Stimulated activated CD4-positive, alpha-beta T cell treated with anti-CD3 and anti-CD28 coated beads, TNF-alpha, amount 100 ng/mL, for 48 hours (primary cell): Measurements from ENCODE around the gene NXN.
A peak's percentile ranks its signal among the peaks of the same experiment; 100 is the strongest.
"Not testable (repeated sequence)": the region's sequence is repeated elsewhere in the genome, so short reads cannot be mapped to it uniquely, and the experiment has no call there.

Experiments used
- DNase-seq, 3 donors: peaks; one replicate each; pipeline ENCODE4 v3.0.0-alpha.2; 2020; ENCODE audit warnings: low read depth in 3 of 3

Gene NXN

DNA sequence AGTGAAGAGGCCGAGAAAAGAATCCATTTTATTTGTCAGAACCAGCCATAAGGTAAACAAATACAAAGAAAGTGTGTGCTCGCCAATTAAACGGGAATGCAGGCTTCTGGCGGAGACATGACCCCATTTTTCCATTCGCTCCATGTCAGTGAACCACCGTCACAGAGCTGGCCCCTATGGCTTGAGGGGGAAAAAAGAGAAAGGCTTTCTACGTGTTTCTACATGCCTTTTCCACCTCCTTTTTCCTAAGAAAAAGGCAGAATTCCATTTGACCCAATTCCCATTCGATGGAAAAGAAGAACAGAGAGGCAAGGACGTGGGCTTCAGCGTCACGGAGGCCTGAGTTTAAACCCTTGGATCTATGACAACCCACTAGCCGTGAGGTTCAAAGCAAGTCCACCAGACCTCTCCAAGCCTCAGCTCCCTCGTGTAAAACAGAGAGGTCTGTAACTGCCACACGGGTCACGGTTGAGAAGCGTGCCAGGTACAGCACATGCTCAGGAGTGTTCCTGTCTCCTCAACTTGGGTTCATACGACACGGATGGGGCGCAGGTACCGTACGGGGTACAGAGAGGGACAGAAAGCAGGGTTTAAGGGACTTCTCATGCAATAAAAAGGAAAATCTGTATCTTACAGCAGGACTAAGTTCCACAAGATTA lies 91.9 kb downstream of the NXN start:
- no peak for DNase-seq

- no peak for DNase-seq
Observed at GRCh38 chr17:885971-886571, 93.5 kb downstream of the NXN start.

DNA sequence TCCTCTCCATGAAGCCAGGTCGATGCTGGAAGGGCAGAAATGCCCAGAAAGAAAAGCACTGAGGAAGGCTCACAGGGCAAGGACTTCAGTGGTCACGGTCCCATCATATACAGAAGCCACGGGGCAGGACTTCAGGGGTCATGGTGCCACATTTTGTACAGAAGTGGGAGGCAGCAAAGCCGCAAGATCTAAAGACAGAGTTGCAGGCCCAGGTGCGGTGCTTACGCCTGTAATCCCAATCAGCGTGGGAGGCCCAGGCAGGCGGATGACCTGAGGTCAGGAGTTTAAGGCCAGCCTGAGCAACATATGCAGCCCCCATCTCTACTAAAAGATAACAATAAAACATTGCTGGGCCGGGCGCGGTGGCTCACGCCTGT lies 96.0 kb downstream of the NXN start:
- DNase-seq: no peak

DNA sequence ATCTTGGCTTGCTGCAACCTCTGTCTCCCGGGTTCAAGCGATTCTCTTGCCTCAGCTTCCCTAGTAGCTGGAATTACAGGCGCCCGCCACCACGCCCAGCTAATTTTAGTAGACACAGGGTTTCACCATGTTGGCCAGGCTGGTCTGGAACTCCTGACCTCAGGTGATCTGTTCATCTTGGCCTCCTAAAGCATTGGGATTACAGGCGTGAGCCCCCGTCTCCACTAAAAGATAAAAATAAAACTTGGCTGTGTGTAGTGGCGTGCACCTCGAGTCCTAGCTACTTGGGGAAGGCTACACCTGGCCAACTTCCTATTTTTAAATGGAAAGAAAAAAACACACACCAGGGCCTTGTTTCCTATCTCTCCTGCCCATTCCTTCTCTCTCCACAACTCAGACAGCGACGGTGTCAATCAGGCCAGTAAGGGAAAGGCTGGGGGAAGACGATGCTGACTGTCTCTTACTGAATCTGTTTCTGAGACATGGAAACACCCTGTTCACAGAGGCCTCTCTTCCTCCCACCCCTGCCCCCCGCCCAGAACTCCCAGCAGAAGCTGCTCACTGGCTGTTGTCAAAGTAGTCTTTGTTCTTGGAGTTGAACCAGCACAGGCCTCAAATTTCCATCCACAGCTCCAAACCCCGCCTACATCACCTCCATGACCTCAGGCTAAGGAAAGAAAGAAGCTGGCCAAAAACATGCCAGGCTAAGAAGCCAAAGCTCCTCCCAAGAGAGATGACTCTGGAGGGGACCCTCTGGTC lies 96.6 kb downstream of the NXN start:
- no peak for DNase-seq

GRCh38 chr17:881778-882177 lies 97.8 kb downstream of the NXN start:
- no peak for DNase-seq

DNA sequence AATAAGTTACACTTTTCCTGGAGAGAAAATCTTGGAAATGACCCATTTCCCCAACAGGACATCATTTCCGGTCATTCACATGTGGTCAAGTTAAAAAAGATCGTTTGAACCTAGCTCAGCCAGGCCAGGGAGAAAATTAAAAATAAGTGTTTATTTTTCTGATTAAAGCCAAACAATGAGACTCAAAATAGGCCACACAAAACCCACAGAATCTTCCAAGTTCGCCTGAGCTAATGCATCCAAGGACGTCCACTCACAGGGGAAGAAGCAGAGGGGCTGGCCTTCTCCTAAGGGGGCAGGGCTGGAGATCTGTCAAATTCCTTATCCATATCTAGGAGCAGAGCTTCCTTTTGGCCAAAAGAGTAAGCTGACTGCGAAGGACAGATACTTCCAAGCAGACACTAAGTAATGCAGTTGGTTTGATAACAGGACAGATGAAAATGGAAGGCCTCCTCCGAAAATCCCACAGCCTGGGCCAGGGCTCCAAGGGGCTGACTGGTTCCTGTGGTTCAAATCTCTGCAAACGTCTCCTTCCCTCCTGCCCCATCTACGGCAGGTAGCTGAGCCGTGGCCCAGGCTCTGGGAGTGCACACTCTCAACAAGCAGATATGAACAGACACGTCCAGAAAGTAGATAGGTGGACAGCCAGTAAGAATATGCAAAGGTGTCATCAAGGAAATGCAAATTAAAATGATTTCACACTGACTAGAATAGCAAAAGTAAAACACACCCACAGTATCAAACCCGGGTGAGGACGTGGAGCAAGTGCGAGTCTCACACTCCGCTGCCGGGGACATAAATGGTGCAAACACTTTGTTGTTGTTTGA lies 98.9 kb downstream of the NXN start:
- DNase-seq: no peak

DNA sequence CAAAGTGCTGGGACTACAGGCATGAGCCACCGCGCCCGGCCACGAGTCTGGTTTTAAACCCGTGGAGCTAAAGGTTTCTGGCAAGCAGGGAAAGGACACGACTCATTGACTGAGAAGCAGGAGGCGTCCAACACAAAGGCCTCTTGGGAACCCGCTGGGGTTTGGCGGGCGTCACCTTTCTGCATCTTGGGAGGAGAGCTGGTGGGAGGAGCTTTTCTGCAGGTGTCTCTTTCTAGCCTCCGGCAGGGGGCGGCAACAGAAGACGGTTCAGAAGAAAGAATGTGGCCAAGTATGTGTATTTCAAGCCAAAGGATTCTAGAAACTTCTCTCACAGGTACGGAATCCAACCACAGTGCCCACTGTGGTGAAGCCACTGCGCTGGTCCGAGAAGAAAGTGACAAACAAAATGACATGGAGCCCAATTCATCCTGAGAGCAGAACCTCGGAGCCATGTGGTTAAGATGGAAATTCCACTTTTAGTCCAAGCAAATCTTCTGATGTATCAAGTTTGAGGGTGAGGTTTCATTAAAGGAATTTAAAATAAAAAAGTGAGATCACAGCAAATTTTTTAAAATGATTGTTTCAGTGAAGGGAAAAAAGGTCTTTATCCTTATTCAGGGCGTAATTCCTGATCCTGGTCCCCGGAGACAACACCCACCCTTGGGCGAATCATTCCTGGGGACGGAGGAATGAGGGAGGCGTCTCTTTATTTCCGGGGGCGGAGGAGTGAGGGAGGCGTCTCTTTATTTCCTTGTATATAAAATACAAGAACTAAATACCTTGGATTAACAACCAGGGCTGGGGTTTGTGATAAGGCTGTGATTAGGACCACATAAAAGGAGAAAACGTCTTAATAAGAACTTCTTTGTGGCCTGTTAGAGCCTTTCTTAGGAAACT lies 99.8 kb downstream of the NXN start:
- DNase-seq: peak; percentile 41 to 58 (median 52)

GRCh38 chr17:877630-878029 lies 101.9 kb downstream of the NXN start:
- DNase-seq: no peak

GRCh38 chr17:876272-876671 lies 103.3 kb downstream of the NXN start:
- DNase-seq: no peak

DNA sequence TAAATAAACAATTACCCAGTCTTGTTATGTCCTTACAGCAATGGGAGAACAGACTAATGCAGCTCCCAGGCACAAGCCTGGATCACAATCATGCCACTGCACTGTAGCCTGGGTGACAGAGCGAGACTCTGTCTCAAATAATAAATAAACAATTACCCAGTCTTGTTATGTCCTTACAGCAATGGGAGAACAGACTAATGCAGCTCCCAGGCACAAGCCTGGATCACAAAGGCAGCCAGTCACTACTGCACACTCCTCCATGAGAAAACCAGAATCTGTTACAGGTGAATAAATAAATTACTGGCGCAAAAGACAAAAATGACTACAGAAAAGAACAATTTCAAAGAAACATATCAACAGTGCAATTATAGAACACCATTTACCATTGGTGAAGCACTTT lies 105.0 kb downstream of the NXN start:
- not testable (repeated sequence) for DNase-seq

DNA sequence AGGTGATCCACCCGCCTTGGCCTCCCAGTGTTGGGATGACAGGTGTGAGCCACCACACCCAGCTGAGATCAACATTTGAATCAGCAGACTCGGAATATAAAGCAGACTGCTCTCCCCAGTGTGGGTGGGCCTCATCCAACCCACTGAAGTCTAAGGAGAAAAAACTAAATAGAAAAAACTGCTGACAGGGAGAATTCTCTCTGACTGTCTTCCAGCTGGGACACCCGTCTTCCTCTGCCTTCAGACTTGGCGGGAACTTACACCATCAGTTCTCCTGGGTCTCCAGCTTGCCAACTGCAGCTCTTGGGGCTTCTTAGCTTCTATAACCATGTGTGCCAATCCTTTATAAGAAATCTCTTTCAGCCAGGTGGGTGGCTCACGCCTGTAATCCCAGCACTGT lies 106.7 kb downstream of the NXN start:
- DNase-seq: no peak

- no peak for DNase-seq
Observed at GRCh38 chr17:871751-872519, 107.6 kb downstream of the NXN start.

- DNase-seq: no peak
Observed at GRCh38 chr17:869567-870525, 109.7 kb downstream of the NXN start.

- DNase-seq: no peak
Observed at GRCh38 chr17:869086-869485, 110.5 kb downstream of the NXN start.

- DNase-seq: no peak
Observed at GRCh38 chr17:867896-868489, 111.6 kb downstream of the NXN start.

GRCh38 chr17:867238-867637 lies 112.3 kb downstream of the NXN start:
- not testable (repeated sequence) for DNase-seq

DNA sequence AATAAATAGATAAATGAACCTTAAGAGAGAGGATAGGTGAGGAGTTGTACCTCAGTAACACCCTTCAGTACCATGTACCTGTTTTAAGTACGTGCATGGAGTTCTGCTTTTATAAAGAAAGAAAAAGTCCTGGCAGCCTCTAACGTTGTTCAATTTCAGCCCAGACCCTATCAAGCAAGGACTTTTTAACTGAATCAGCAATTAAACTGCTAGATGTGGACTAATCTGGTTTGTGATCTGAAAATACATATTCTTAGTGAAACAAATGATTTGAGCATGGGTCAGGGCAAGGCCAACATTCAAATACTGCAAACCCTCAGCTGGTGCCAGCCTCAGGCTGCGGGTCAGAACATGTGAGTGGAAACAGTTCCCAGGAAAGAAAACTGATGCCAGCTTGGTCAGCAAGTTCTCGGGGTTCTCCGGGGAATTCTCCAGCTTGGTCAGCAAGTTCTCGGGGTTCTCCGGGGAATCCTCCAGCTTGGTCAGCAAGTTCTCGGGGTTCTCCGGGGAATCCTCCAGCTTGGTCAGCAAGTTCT lies 112.9 kb downstream of the NXN start:
- DNase-seq: no peak

DNA sequence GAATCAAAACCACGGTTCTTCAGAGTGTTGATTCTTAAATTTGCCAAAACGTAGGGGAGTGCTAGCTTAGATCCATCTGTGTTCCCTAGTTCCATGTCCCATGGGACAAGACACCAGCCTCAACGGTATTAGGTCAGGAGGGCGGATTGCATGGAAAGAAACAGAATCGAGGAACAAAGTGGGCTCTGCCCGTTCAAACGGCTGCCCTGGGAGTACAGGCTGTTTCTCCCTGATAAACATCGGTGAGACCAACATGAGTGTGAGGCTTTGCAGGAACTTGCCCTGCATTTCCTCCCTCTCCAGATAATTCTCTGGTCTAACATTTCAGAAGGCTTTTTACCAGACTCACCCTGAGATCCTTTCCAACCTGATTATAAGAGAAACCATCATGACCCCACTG lies 115.3 kb downstream of the NXN start:
- DNase-seq: no peak

- no peak for DNase-seq
Observed at GRCh38 chr17:863880-864279, 115.7 kb downstream of the NXN start.
